GM12878 (cell line): ENCODE data around the gene SKAP1. TPM values are rescaled to one million over a fixed set of nuclear protein-coding genes. Genes with fewer than 3 reads are reported as not detected.

Experiments
- ATAC-seq: fragments of 200-7000 bp; cut with Tn5 transposase; 3 replicates; pipeline ENCODE4 v1.9.1; 2020; ENCODE audit warnings: mild to moderate bottlenecking, moderate library complexity
- BruUV-seq: library from RNA; stranded (reverse); fragments of 400-500 nt; replicated peaks from 2 replicates; lab custom pipeline; 2021; lab: Mats Ljungman, UMichigan
- CTCF ChIA-PET: fragments of 300-600 bp; sonication (Branson Sonifier 250); formaldehyde crosslinking; extraction: SDS; loops from one replicate; lab custom pipeline; 2021; ENCODE audit warnings: inconsistent platforms; lab: Yijun Ruan, JAX
- POLR2A ChIA-PET: fragments of 350-600 bp; formaldehyde crosslinking; extraction: SDS; loops from one replicate; lab custom pipeline; 2021; ENCODE audit warnings: inconsistent platforms; lab: Charles Lee
- RAD21 ChIA-PET: fragments of 300-600 bp; sonication (Branson Sonifier 250); formaldehyde crosslinking; loops from one replicate; lab custom pipeline; 2023; ENCODE audit warnings: antibody characterized with exemption; ENCODE audit not compliant: unreplicated experiment; lab: Charles Lee
- SMC1A ChIA-PET: fragments of 300-600 bp; sonication (Branson Sonifier 250); formaldehyde crosslinking; loops from one replicate; lab custom pipeline; 2023; ENCODE audit not compliant: unreplicated experiment, uncharacterized antibody; lab: Charles Lee
- DNase-seq: peaks from one replicate; pipeline ENCODE4 v3.0.0-alpha.2; 2011; ENCODE audit warnings: low read depth, low spot score
- FAIRE-seq: peaks from 3 replicates; lab custom pipeline; 2011; peaks lifted over from hg19 to GRCh38; lab: Jason Lieb, UNC
- H2AFZ ChIP-seq: 2 replicates; pipeline ENCODE4 v1.6.0; 2011; ENCODE audit warnings: low read depth, low read length, control low read depth; ENCODE audit not compliant: control insufficient read depth
- H3K27ac ChIP-seq: 2 replicates; pipeline ENCODE4 v1.5.1; 2011; ENCODE audit warnings: control low read depth; ENCODE audit not compliant: control insufficient read depth, insufficient read depth
- H3K27me3 ChIP-seq, 2 experiments: replicated peaks in 1 of 2; 2 replicates each; pipeline versions ENCODE4 v1.6.0 to v1.6.1; 2011; ENCODE audit warnings: low read length in 1 of 2; ENCODE audit not compliant: control insufficient read depth in 2 of 2, insufficient read depth in 2 of 2
- H3K36me3 ChIP-seq, 2 experiments: 2 replicates each; pipeline ENCODE4 v1.5.1; 2011; ENCODE audit warnings: low read length in 1 of 2; ENCODE audit not compliant: control insufficient read depth in 2 of 2, insufficient read depth in 2 of 2
- H3K4me1 ChIP-seq: 2 replicates; pipeline ENCODE4 v1.6.1; 2011; ENCODE audit warnings: mild to moderate bottlenecking, low read length, moderate library complexity, mixed read lengths; ENCODE audit not compliant: control insufficient read depth, insufficient read depth
- H3K4me2 ChIP-seq: 2 replicates; pipeline ENCODE4 v1.6.0; 2011; ENCODE audit warnings: control low read depth; ENCODE audit not compliant: control insufficient read depth, insufficient read depth
- H3K4me3 ChIP-seq: fragments of 200-600 bp; sonication (generic); 2 replicates; pipeline ENCODE4 v1.5.1; 2016
- H3K79me2 ChIP-seq: 2 replicates; pipeline ENCODE4 v1.6.0; 2011; ENCODE audit warnings: low read length; ENCODE audit not compliant: control insufficient read depth, insufficient read depth
- H3K9ac ChIP-seq: 2 replicates; pipeline ENCODE4 v1.8.0; 2011; ENCODE audit warnings: low read length, control low read depth, mixed read lengths; ENCODE audit not compliant: control insufficient read depth, insufficient read depth
- H3K9me3 ChIP-seq: replicated peaks from 3 replicates; pipeline ENCODE4 v1.5.1; 2011; ENCODE audit warnings: mild to moderate bottlenecking, low read length; ENCODE audit not compliant: control insufficient read depth, insufficient read depth
- H4K20me1 ChIP-seq: 2 replicates; pipeline ENCODE4 v1.6.0; 2011; ENCODE audit not compliant: control insufficient read depth, insufficient read depth
- GABPA ChIP-seq: IDR thresholded peaks from 2 replicates; pipeline ENCODE4 v1.6.1; 2014; ENCODE audit warnings: antibody characterized with exemption, low read depth, mild to moderate bottlenecking, inconsistent platforms
- HDAC2 ChIP-seq: fragments of 200-600 bp; sonication (generic); IDR thresholded peaks from 2 replicates; pipeline ENCODE4 v1.6.1; 2017
- NFYB ChIP-seq: IDR thresholded peaks from 2 replicates; pipeline ENCODE4 v1.6.1; 2011; ENCODE audit warnings: low read depth, mild to moderate bottlenecking, low read length, improper control_type of control experiment, moderate library complexity; ENCODE audit not compliant: insufficient read depth
- PAX8 ChIP-seq: fragments of 450-650 bp; IDR thresholded peaks from 2 replicates; pipeline ENCODE4 v1.6.1; 2017; ENCODE audit warnings: mild to moderate bottlenecking, moderate library complexity
- RAD21 ChIP-seq: IDR thresholded peaks from 2 replicates; pipeline ENCODE4 v1.6.1; 2011; ENCODE audit warnings: mild to moderate bottlenecking, low read depth, low read length, moderate library complexity; ENCODE audit not compliant: insufficient read depth
- RB1 ChIP-seq: fragments of 450-650 bp; formaldehyde crosslinking; IDR thresholded peaks from 2 replicates; pipeline ENCODE4 v1.6.1; 2017; ENCODE audit warnings: mild to moderate bottlenecking, borderline replicate concordance
- RFX5 ChIP-seq: IDR thresholded peaks from 2 replicates; pipeline ENCODE4 v1.6.1; 2011; ENCODE audit warnings: low read depth, low read length, improper control_type of control experiment
- SMC3 ChIP-seq: IDR thresholded peaks from 2 replicates; pipeline ENCODE4 v1.6.1; 2011; ENCODE audit warnings: low read length, improper control_type of control experiment, borderline replicate concordance
- YY1 ChIP-seq: IDR thresholded peaks from 2 replicates; pipeline ENCODE4 v1.6.1; 2011; ENCODE audit warnings: low read depth, mild to moderate bottlenecking, low read length
- ZBED1 ChIP-seq: IDR thresholded peaks from 2 replicates; pipeline ENCODE4 v1.6.1; 2016; ENCODE audit warnings: borderline replicate concordance
- ZNF622 ChIP-seq: fragments of 450-650 bp; IDR thresholded peaks from 2 replicates; pipeline ENCODE4 v1.6.1; 2017; ENCODE audit warnings: mild to moderate bottlenecking, inconsistent platforms
- WGBS: methylation state at CpG from one replicate; pipeline ENCODE4 v1.1.6; 2016; ENCODE audit warnings: low lambda C conversion rate; ENCODE audit not compliant: insufficient replicate concordance, insufficient coverage; ENCODE audit errors: missing lambda C conversion rate; 5-methylcytosine and 5-hydroxymethylcytosine counted together
- in situ Hi-C: fragments of 300-500 bp; cut with MboI; formaldehyde crosslinking; loops from 9 replicates; pipeline ENCODE4 v1.14.3; 2018; ENCODE audit warnings: mixed read lengths
- intact Hi-C: fragments of 100-400 bp; cut with micrococcal nuclease; formaldehyde crosslinking; loops from one replicate; pipeline ENCODE4 v1.14.2; 2022; ENCODE audit not compliant: unreplicated experiment
- polyA plus RNA-seq, 11 experiments: library from polyadenylated mRNA; depleted of rRNA in 4 of 11; unstranded in 6 of 11; stranded (reverse) in 5 of 11; fragments of >200 nt; fragmentation: Nextera tagmentation in 4 of 11; fragmentation: Illumina TruSeq in 1 of 11; extraction: Ambion mirVana in 4 of 11; extraction: Trizol in 1 of 11; gene quantifications; 1 replicate in 1 of 11; 2 replicates in 10 of 11; pipeline versions ENCODE4 v1.2.1 to v1.2.3, GENCODE V29; 2011 to 2016; ENCODE audit warnings: inconsistent platforms in 2 of 11, missing spikeins in 2 of 11, low read depth in 1 of 11
- total RNA-seq, 4 experiments: library from RNA; depleted of rRNA in 3 of 4; stranded (reverse); fragments of >200 nt in 3 of 4; fragmentation: Illumina TruSeq in 1 of 4; extraction: Trizol in 1 of 4; gene quantifications; 2 replicates each; pipeline versions ENCODE4 v1.2.1 to v1.2.3, GENCODE V29; 2013 to 2021
- TF ChIP-seq, protein P1 (sequence below): fragments of 450-650 bp; IDR thresholded peaks from 2 replicates; pipeline ENCODE4 v1.6.1; 2016; ENCODE audit warnings: mild to moderate bottlenecking
- TF ChIP-seq, protein P2 (sequence below): IDR thresholded peaks from 2 replicates; pipeline ENCODE4 v1.6.1; 2011; ENCODE audit warnings: mild to moderate bottlenecking, low read depth, low read length, moderate library complexity; ENCODE audit not compliant: insufficient replicate concordance
- TF ChIP-seq, protein P3 (sequence below): IDR thresholded peaks from 2 replicates; pipeline ENCODE4 v1.6.1; 2011; ENCODE audit warnings: low read depth, mild to moderate bottlenecking, low read length, moderate library complexity, borderline replicate concordance; ENCODE audit errors: extremely low read depth
- TF ChIP-seq, protein P4 (sequence below), 3 experiments: IDR thresholded peaks in 2 of 3; conservative IDR thresholded peaks in 1 of 3; 2 replicates each; pipeline ENCODE4 v1.5.1; 2011; ENCODE audit warnings: low read depth in 3 of 3, low read length in 3 of 3, mild to moderate bottlenecking in 3 of 3, control low read depth in 2 of 3, moderate library complexity in 2 of 3, inconsistent platforms in 1 of 3, mixed read lengths in 1 of 3; ENCODE audit not compliant: control insufficient read depth in 2 of 3, insufficient read depth in 1 of 3; ENCODE audit errors: extremely low read depth in 1 of 3

SKAP1 gene
- total and polyA plus RNA-seq, 10 of the 15 experiments (the other 5 are each of a cell fraction or from before 2014, with no cell fraction given) = 17.1 to 97.6 (median 35.9) TPM

DNA sequence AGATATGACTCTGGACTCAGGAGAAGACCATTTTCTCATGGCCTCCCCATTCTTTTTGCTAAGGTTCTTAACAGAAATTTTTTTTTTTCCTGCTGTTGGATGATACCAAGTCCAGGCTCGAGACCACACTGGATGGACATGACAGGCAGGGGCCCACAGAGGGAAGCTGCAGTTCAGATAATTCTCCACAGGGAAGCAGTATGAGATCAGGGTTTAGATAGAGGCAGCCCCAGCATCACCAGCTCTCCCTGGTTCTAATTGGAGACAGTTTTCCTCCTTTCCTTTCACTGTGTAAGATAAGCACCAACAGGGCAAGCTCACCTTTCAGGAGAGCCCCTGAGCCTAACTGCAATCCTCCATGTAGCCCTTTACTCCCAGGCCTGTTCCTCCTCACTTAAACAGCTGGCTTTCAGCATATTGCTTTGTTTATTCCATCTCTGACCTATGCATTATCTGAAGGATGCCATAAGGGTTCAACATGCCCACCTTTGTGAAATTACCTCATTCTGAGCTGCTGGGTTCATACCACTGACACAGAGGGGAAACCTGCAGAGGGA, 214.4 kb downstream of the SKAP1 start:
- BruUV-seq = no TSS peak

More for the DNA sequence above, 214.4 kb downstream of the SKAP1 start:
- Histone ChIP-seq H2AFZ (no peak overlapping the region), H3K9me3 (no peaks in the 10 kb centered on the region), H3K4me2 (no peak overlapping the region), H4K20me1 (no peaks in the 10 kb centered on the region), H3K36me3 (peaks cover 0 to 7% of the 10 kb centered on the region in 2 experiments; a peak in 1 of 4 replicates), H3K4me1 (no peaks in the 10 kb centered on the region), H3K4me3 (no peak overlapping the region), H3K9ac (no peak overlapping the region), H3K27me3 (no peaks in the 10 kb centered on the region)
- no peak for FAIRE-seq
- ChIA-PET RAD21 (interaction anchor here (0.6 to 3.1 kb wide), 10 partner anchors 11 to 403 kb away, joined by 3 to 16 read pairs (median 4); partner anchors contain the start of gene HOXB5), POLR2A (interaction anchor here (0.5 to 1.4 kb wide), 4 partner anchors 24 to 101 kb away, joined by 3 to 7 read pairs (median 6); no protein-coding TSS in a partner anchor), SMC1A (interaction anchor here (0.6 to 3.2 kb wide), 13 partner anchors 8 to 377 kb away, joined by 3 to 16 read pairs (median 3); partner anchors contain the start of gene HOXB5)
- peak; percentile 63 for ATAC-seq
- WGBS = 0% methylated on average over 1 of the region's 1 CpG
- no peak for TF ChIP-seq ZNF622
- no peak for TF ChIP-seq ZBED1
- no peak for TF ChIP-seq PAX8
- TF ChIP-seq, protein P1, sequence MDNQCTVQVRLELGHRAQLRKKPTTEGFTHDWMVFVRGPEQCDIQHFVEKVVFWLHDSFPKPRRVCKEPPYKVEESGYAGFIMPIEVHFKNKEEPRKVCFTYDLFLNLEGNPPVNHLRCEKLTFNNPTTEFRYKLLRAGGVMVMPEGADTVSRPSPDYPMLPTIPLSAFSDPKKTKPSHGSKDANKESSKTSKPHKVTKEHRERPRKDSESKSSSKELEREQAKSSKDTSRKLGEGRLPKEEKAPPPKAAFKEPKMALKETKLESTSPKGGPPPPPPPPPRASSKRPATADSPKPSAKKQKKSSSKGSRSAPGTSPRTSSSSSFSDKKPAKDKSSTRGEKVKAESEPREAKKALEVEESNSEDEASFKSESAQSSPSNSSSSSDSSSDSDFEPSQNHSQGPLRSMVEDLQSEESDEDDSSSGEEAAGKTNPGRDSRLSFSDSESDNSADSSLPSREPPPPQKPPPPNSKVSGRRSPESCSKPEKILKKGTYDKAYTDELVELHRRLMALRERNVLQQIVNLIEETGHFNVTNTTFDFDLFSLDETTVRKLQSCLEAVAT = no peak
- TF ChIP-seq GABPA = no peak
- TF ChIP-seq HDAC2 = no peak
- no peak for TF ChIP-seq RB1
- no peak for TF ChIP-seq NFYB
- TF ChIP-seq RAD21 = peak; percentile 67
- no peak for TF ChIP-seq YY1
- TF ChIP-seq, protein P2, sequence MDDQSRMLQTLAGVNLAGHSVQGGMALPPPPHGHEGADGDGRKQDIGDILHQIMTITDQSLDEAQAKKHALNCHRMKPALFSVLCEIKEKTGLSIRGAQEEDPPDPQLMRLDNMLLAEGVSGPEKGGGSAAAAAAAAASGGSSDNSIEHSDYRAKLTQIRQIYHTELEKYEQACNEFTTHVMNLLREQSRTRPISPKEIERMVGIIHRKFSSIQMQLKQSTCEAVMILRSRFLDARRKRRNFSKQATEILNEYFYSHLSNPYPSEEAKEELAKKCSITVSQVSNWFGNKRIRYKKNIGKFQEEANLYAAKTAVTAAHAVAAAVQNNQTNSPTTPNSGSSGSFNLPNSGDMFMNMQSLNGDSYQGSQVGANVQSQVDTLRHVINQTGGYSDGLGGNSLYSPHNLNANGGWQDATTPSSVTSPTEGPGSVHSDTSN = no peak
- TF ChIP-seq, protein P3, sequence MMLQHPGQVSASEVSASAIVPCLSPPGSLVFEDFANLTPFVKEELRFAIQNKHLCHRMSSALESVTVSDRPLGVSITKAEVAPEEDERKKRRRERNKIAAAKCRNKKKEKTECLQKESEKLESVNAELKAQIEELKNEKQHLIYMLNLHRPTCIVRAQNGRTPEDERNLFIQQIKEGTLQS = no peak
- TF ChIP-seq SMC3 = peak; percentile 20; the same call in 1 of the 2 replicates
- no peak for TF ChIP-seq RFX5
- TF ChIP-seq, protein P4, sequence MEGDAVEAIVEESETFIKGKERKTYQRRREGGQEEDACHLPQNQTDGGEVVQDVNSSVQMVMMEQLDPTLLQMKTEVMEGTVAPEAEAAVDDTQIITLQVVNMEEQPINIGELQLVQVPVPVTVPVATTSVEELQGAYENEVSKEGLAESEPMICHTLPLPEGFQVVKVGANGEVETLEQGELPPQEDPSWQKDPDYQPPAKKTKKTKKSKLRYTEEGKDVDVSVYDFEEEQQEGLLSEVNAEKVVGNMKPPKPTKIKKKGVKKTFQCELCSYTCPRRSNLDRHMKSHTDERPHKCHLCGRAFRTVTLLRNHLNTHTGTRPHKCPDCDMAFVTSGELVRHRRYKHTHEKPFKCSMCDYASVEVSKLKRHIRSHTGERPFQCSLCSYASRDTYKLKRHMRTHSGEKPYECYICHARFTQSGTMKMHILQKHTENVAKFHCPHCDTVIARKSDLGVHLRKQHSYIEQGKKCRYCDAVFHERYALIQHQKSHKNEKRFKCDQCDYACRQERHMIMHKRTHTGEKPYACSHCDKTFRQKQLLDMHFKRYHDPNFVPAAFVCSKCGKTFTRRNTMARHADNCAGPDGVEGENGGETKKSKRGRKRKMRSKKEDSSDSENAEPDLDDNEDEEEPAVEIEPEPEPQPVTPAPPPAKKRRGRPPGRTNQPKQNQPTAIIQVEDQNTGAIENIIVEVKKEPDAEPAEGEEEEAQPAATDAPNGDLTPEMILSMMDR (IDR thresholded peaks at IDR 0.05 in 2 of 3, conservative IDR thresholded peaks at IDR 0.05 in 1 of 3; ENCODE audit: control insufficient read depth in 2 of 3, extremely low read depth in 1 of 3, insufficient read depth in 1 of 3, low read depth in 3 of 3, low read length in 3 of 3) = peak; percentile 25 to 53 (median 50); a peak in 5 of 6 replicates
- TF ChIP-seq, all 136 proteins: peak for 3
- DNase-seq = no peak
- in situ Hi-C loops = no loop called here
- Histone ChIP-seq H3K27ac (no peak overlapping the region), H3K79me2 (no peaks in the 10 kb centered on the region)
- CTCF ChIA-PET = interaction anchor here (0.6 to 2.2 kb wide), 20 partner anchors 12 to 377 kb away, joined by 3 to 17 read pairs (median 4); partner anchors contain the start of gene HOXB5
- intact Hi-C loops = no loop called here
